Uterus (tissue), 2 donors: Measurements from ENCODE around the gene EFCAB14.

Experiments used
- CTCF ChIP-seq, 4 experiments: fragments of 200-600 bp in 2 of 4; fragments of 450-650 bp in 2 of 4; sonication (generic) in 2 of 4; IDR thresholded peaks; one replicate each; pipeline ENCODE4 v1.5.1; 2016 to 2019; ENCODE audit warnings: antibody characterized with exemption in 4 of 4, mild to moderate bottlenecking in 2 of 4, moderate library complexity in 1 of 4
- POLR2A ChIP-seq, 2 donors: fragments of 450-650 bp; IDR thresholded peaks; one replicate each; pipeline ENCODE4 v1.6.1; 2016; ENCODE audit warnings: antibody characterized with exemption in 2 of 2, mild to moderate bottlenecking in 1 of 2, moderate library complexity in 1 of 2

GRCh38 chr1:46646844-46647243, 72.1 kb downstream of the EFCAB14 start:
- TF ChIP-seq CTCF (IDR thresholded peaks at IDR 0.05) (no peak), POLR2A (IDR thresholded peaks at IDR 0.05) (no peak)
